K562 (cell line): Measurements from ENCODE around the gene SLC4A5. TPM values are rescaled to one million over a fixed set of nuclear protein-coding genes. Genes with fewer than 3 reads are reported as not detected.

Source experiments
- ATAC-seq: fragments of 200-7000 bp; cut with Tn5 transposase; 3 replicates; pipeline ENCODE4 v1.9.1; 2020; ENCODE audit warnings: moderate library complexity
- BruUV-seq: library from RNA; stranded (reverse); fragments of 400-500 nt; replicated peaks from 2 replicates; lab custom pipeline; 2021; lab: Mats Ljungman, UMichigan
- CTCF ChIA-PET: fragments of 300-600 bp; formaldehyde crosslinking; extraction: SDS; loops from one replicate; lab custom pipeline; 2021; ENCODE audit warnings: low intra/inter-chr PET ratio; lab: Yijun Ruan, JAX
- POLR2A ChIA-PET: fragments of 300-600, 350-650 bp; sonication (Branson Sonifier 250); formaldehyde crosslinking; extraction: SDS; loops from one replicate; lab custom pipeline; 2021; ENCODE audit warnings: antibody characterized with exemption, inconsistent platforms; lab: Yijun Ruan, JAX
- DNase-seq, 4 experiments: peaks; one replicate each; pipeline versions ENCODE4 v3.0.0 to v3.0.0-alpha.2; 2011 to 2018; ENCODE audit warnings: low spot score in 3 of 4, mixed read lengths in 3 of 4; ENCODE audit errors: extremely low read depth in 1 of 4
- FAIRE-seq: peaks from 2 replicates; lab custom pipeline; 2011; peaks lifted over from hg19 to GRCh38; lab: Jason Lieb, UNC
- H2AFZ ChIP-seq: 2 replicates; pipeline ENCODE4 v1.6.0; 2011; ENCODE audit warnings: low read depth, low read length, control low read depth, inconsistent platforms
- H3K27ac ChIP-seq: fragments of 200-600 bp; 3 replicates; pipeline ENCODE4 v1.8.0; 2011; ENCODE audit warnings: low read depth, mild to moderate bottlenecking, control low read depth, inconsistent platforms, low read length, moderate library complexity, mixed read lengths; ENCODE audit errors: extremely low read depth
- H3K27me3 ChIP-seq, 2 experiments: fragments of 300-600 bp in 1 of 2; 2 replicates in 1 of 2; 3 replicates in 1 of 2; pipeline versions ENCODE4 v1.6.0 to v1.8.0; 2011; ENCODE audit warnings: inconsistent platforms in 2 of 2, low read length in 2 of 2, mild to moderate bottlenecking in 1 of 2, mixed read lengths in 1 of 2, moderate library complexity in 1 of 2; ENCODE audit not compliant: control insufficient read depth in 2 of 2, insufficient read depth in 2 of 2
- H3K36me3 ChIP-seq: fragments of 300-600 bp; 3 replicates; pipeline ENCODE4 v1.8.0; 2011; ENCODE audit warnings: mild to moderate bottlenecking, low read length, inconsistent platforms; ENCODE audit not compliant: control insufficient read depth, insufficient read depth
- H3K4me1 ChIP-seq, 2 experiments: fragments of 200-600 bp in 1 of 2; replicated peaks in 1 of 2; 2 replicates in 1 of 2; 3 replicates in 1 of 2; pipeline versions ENCODE4 v1.5.1 to v1.8.0; 2011; ENCODE audit warnings: inconsistent platforms in 2 of 2, low read length in 2 of 2, mild to moderate bottlenecking in 1 of 2, mixed read lengths in 1 of 2, moderate library complexity in 1 of 2; ENCODE audit not compliant: control insufficient read depth in 2 of 2, insufficient read depth in 2 of 2
- H3K4me2 ChIP-seq: 2 replicates; pipeline ENCODE4 v1.6.1; 2011; ENCODE audit warnings: low read length, control low read depth, inconsistent platforms, mixed read lengths; ENCODE audit not compliant: insufficient read depth
- H3K4me3 ChIP-seq: fragments of 200-600 bp; sonication (generic), shearing (Covaris generic); 2 replicates; pipeline ENCODE4 v1.5.1; 2016; ENCODE audit warnings: control low read depth, inconsistent platforms
- H3K79me2 ChIP-seq: fragments of 200-600 bp; 3 replicates; pipeline ENCODE4 v1.8.0; 2011; ENCODE audit warnings: low read length, inconsistent platforms; ENCODE audit not compliant: control insufficient read depth, insufficient read depth
- H3K9ac ChIP-seq, 2 experiments: 2 replicates each; pipeline versions ENCODE4 v1.6.0 to v1.6.1; 2011; ENCODE audit warnings: low read depth in 2 of 2, low read length in 2 of 2, control low read depth in 1 of 2, inconsistent platforms in 1 of 2, mild to moderate bottlenecking in 1 of 2, mixed read lengths in 1 of 2; ENCODE audit not compliant: insufficient read depth in 1 of 2
- H3K9me1 ChIP-seq: one replicate; pipeline ENCODE4 v1.6.0; 2011; ENCODE audit warnings: inconsistent platforms, mild to moderate bottlenecking, low read length, moderate library complexity; ENCODE audit not compliant: control insufficient read depth, insufficient read depth
- H3K9me3 ChIP-seq: replicated peaks from 2 replicates; pipeline ENCODE4 v1.5.1; 2011; ENCODE audit warnings: low read depth, low read length, inconsistent platforms; ENCODE audit not compliant: control insufficient read depth, insufficient read depth
- H4K20me1 ChIP-seq: replicated peaks from 2 replicates; pipeline ENCODE4 v1.6.1; 2011; ENCODE audit warnings: low read length, inconsistent platforms, mixed read lengths; ENCODE audit not compliant: control insufficient read depth, insufficient read depth
- ATF1 ChIP-seq, 2 experiments: fragments of 450-650 bp in 1 of 2; IDR thresholded peaks; 2 replicates each; pipeline ENCODE4 v1.6.1; 2016; ENCODE audit warnings: missing compliant biosample characterization in 1 of 2, missing genetic modification characterization in 1 of 2
- BCOR ChIP-seq: fragments of 450-650 bp; IDR thresholded peaks from 2 replicates; pipeline ENCODE4 v1.6.1; 2016
- RBM25 ChIP-seq: fragments of 200-400 bp; formaldehyde crosslinking; IDR thresholded peaks from 2 replicates; pipeline ENCODE4 v1.6.1; 2018; ENCODE audit warnings: low read length, low read depth, moderate library complexity; ENCODE audit not compliant: severe bottlenecking
- WGBS: fragments of 100-300 bp; shearing (Covaris generic); methylation state at CpG from one replicate; pipeline ENCODE4 v1.1.6; 2016; ENCODE audit warnings: low coverage, mixed read lengths; ENCODE audit not compliant: insufficient coverage; ENCODE audit errors: missing lambda C conversion rate; 5-methylcytosine and 5-hydroxymethylcytosine counted together
- in situ Hi-C: fragments of 300-500 bp; cut with MboI; formaldehyde crosslinking; loops from 4 replicates; pipeline ENCODE4 v1.15.0; 2018; ENCODE audit warnings: inconsistent platforms, mixed read lengths
- intact Hi-C: fragments of 100-400 bp; cut with micrococcal nuclease; formaldehyde crosslinking; loops from 2 replicates; pipeline ENCODE4 v1.14.2; 2022
- polyA plus RNA-seq, 8 experiments: library from polyadenylated mRNA; depleted of rRNA in 4 of 8; stranded (reverse) in 5 of 8; unstranded in 3 of 8; fragments of >200 nt; fragmentation: Nextera tagmentation in 2 of 8; fragmentation: Illumina TruSeq in 1 of 8; extraction: Ambion mirVana in 2 of 8; extraction: Trizol in 1 of 8; gene quantifications; 2 replicates each; pipeline versions ENCODE4 v1.2.1 to v1.2.3, GENCODE V29; 2011 to 2014; ENCODE audit warnings: inconsistent platforms in 1 of 8, missing spikeins in 1 of 8
- total RNA-seq, 7 experiments: library from RNA; depleted of rRNA in 6 of 7; stranded (reverse); fragments of >200 nt in 6 of 7; fragmentation: Illumina TruSeq in 2 of 7; extraction: Trizol in 2 of 7; gene quantifications; 2 replicates each; pipeline versions ENCODE4 v1.2.1 to v1.2.3, GENCODE V29; 2011 to 2021; ENCODE audit warnings: low replicate concordance in 1 of 7
- TF ChIP-seq, protein P1 (sequence below): sonication (generic); formaldehyde crosslinking; IDR thresholded peaks from 2 replicates; pipeline ENCODE4 v1.8.0; 2022; ENCODE audit warnings: mild to moderate bottlenecking, missing genetic modification reagents, borderline replicate concordance

SLC4A5 gene
- total and polyA plus RNA-seq, 9 of the 15 experiments (the other 6 are each of a cell fraction or from before 2014, with no cell fraction given): 0.03 to 0.77 (median 0.14) TPM; not detected in 1

DNA sequence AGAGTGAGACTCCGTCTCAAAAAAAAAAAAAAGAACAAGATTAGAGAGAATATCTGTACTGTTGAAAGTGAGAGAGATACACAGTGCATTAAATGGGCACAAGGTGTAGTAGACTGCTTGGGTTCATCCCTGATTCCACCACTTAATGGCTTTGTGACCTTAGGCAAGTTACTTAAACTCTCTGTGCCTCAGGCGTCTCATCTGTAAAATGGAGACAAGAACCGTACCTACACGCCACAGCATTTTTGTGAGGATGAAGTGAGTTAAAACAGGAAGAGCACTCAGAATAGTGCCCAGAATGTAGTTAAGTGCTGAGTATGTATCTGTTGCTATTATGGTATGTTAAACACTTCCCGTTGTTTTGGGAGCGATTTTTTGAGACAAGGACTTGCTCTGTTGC, 80.5 kb downstream of the SLC4A5 start:
- no peaks in the 10 kb centered on the region for H3K36me3 ChIP-seq
- peaks cover 0 to 18% of the 10 kb centered on the region in 2 experiments; a peak in 2 of 5 replicates for H3K27me3 ChIP-seq
- peaks cover 4 to 6% of the 10 kb centered on the region in 2 experiments; a peak in 3 of 5 replicates for H3K4me1 ChIP-seq
- TF ChIP-seq BCOR (0 out of 2 replicates have a peak, but pooled peaks have one; percentile 32), RBM25 (peak; percentile 65), ATF1 (CRISPR knock-in tag; IDR thresholded peaks at IDR 0.05) (no peak), ATF1 (tag; IDR thresholded peaks at IDR 0.05) (no peak)
- TF ChIP-seq, protein P1, sequence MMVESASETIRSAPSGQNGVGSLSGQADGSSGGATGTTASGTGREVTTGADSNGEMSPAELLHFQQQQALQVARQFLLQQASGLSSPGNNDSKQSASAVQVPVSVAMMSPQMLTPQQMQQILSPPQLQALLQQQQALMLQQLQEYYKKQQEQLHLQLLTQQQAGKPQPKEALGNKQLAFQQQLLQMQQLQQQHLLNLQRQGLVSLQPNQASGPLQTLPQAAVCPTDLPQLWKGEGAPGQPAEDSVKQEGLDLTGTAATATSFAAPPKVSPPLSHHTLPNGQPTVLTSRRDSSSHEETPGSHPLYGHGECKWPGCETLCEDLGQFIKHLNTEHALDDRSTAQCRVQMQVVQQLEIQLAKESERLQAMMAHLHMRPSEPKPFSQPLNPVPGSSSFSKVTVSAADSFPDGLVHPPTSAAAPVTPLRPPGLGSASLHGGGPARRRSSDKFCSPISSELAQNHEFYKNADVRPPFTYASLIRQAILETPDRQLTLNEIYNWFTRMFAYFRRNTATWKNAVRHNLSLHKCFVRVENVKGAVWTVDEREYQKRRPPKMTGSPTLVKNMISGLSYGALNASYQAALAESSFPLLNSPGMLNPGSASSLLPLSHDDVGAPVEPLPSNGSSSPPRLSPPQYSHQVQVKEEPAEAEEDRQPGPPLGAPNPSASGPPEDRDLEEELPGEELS (CRISPR knock-in tag): no peak
- no peaks in the 10 kb centered on the region for H3K79me2 ChIP-seq
- H3K27ac ChIP-seq: no peak overlapping the region
- no peaks in the 10 kb centered on the region for H3K9me1 ChIP-seq
- ChIA-PET POLR2A (no interaction called here), CTCF (no interaction called here)
- H4K20me1 ChIP-seq: no peaks in the 10 kb centered on the region
- H3K9ac ChIP-seq: no peak overlapping the region
- in situ Hi-C loops: loop anchor here (10.0 kb wide), 1 partner anchor 332 kb away; no protein-coding TSS in a partner anchor
- no peaks in the 10 kb centered on the region for H3K9me3 ChIP-seq
- WGBS: 18% methylated on average over 6 of the region's 6 CpGs
- FAIRE-seq (no peak), ATAC-seq (no peak), DNase-seq (no peak)
- no peak overlapping the region for H3K4me2 ChIP-seq
- no peak overlapping the region; the same call in 1 of the 2 replicates for H2AFZ ChIP-seq
- no TSS peak for BruUV-seq
- H3K4me3 ChIP-seq: no peak overlapping the region
- intact Hi-C loops: no loop called here
